Measurements from ENCODE around the gene CD27.

DNA sequence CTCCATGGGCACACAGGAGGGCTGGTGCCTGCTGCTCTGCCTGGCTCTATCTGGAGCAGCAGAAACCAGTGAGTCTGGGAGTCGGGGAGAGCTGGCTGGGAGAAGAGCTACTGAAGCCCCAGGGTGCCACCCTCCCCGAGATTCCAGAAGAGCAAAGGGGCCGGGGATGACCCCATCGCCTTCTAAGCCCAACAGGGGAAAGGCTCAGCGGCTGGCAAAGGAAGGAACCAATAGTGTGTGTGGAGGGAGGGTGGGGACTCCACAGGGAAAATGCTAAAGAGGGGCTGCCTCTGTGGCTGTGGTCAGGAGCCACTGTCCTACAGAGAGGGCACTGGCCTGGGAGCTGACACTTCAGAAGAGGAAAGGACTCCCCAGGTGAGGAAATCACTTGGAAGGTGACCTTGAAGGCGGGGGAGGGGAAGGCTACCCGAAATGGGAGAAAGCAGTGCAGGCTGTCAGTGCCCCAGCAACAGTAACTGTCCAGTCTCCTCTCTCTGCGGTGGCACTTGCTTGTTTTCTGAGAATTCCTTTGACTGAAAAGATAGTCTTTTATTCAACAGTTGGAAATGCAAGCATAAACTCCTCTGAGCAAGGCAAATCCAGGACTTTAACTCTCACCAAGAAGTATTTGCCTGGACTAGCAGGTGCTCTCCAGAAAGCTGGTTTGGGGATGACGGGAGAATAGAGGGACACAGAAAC, 7.6 kb downstream of the CD27 start:
- TF ChIP-seq CTCF (IDR thresholded peaks at IDR 0.05) = no peak
- TF ChIP-seq POLR2A (IDR thresholded peaks at IDR 0.05) = no peak

Data from body of pancreas (tissue), 4 donors.